Neural cell (in vitro differentiated cells): ENCODE measurements around the gene OR5K3. TPM values are rescaled to one million over a fixed set of nuclear protein-coding genes. Genes with fewer than 3 reads are reported as not detected.

ENCODE experiments used
- H2AFZ ChIP-seq: fragments of 200-600, 300-800 bp; sonication (generic), shearing (Covaris generic); 2 replicates; pipeline ENCODE4 v1.6.0; 2014; ENCODE audit warnings: low read depth, mild to moderate bottlenecking, antibody characterized with exemption, low read length, moderate library complexity
- H3F3A ChIP-seq: fragments of 200-600 bp; shearing (Covaris generic); 2 replicates; pipeline ENCODE4 v1.6.1; 2016; ENCODE audit warnings: mild to moderate bottlenecking, moderate library complexity, mixed read lengths, antibody characterized with exemption, low read length; ENCODE audit not compliant: insufficient read depth, poor library complexity, severe bottlenecking
- H3K27ac ChIP-seq: fragments of 200-600, 300-800 bp; sonication (generic), shearing (Covaris generic); 2 replicates; pipeline ENCODE4 v1.5.1; 2014; ENCODE audit warnings: mild to moderate bottlenecking, low read length, moderate library complexity
- H3K27me3 ChIP-seq: fragments of 300-800, 200-600 bp; sonication (generic), shearing (Covaris generic); 2 replicates; pipeline ENCODE4 v1.6.0; 2014; ENCODE audit warnings: mild to moderate bottlenecking, low read depth, low read length, moderate library complexity; ENCODE audit not compliant: insufficient read depth
- H3K36me3 ChIP-seq: fragments of 300-800, 200-600 bp; sonication (generic), shearing (Covaris generic); 2 replicates; pipeline ENCODE4 v1.5.1; 2014; ENCODE audit warnings: mild to moderate bottlenecking, antibody characterized with exemption, low read length, moderate library complexity; ENCODE audit not compliant: insufficient read depth
- H3K4me2 ChIP-seq: fragments of 300-800, 200-600 bp; sonication (generic), shearing (Covaris generic); 2 replicates; pipeline ENCODE4 v1.6.0; 2014; ENCODE audit warnings: mild to moderate bottlenecking, low read length
- H3K4me3 ChIP-seq: fragments of 300-800, 200-600 bp; sonication (generic), shearing (Covaris generic); 2 replicates; pipeline ENCODE4 v1.5.1; 2014; ENCODE audit warnings: mild to moderate bottlenecking, low read length, moderate library complexity
- H3K79me2 ChIP-seq: fragments of 200-600 bp; shearing (Covaris generic); replicated peaks from 2 replicates; pipeline ENCODE4 v1.6.0; 2014; ENCODE audit warnings: mild to moderate bottlenecking, low read length, moderate library complexity; ENCODE audit not compliant: insufficient read depth
- H3K9ac ChIP-seq: fragments of 300-800, 200-600 bp; sonication (generic), shearing (Covaris generic); 2 replicates; pipeline ENCODE4 v1.6.1; 2016; ENCODE audit warnings: mild to moderate bottlenecking, low read length, mixed read lengths
- H3K9me2 ChIP-seq: fragments of 200-600 bp; shearing (Covaris generic); 2 replicates; pipeline ENCODE4 v1.6.1; 2016; ENCODE audit warnings: mild to moderate bottlenecking, low read length, mixed read lengths; ENCODE audit not compliant: insufficient read depth
- H3K9me3 ChIP-seq: fragments of 200-600, 300-800 bp; sonication (generic), shearing (Covaris generic); 2 replicates; pipeline ENCODE4 v1.6.1; 2016; ENCODE audit warnings: mild to moderate bottlenecking, mixed run types, low read length, moderate library complexity, mixed read lengths
- H4K20me1 ChIP-seq: fragments of 200-600 bp; shearing (Covaris generic); 2 replicates; pipeline ENCODE4 v1.6.1; 2016; ENCODE audit warnings: mild to moderate bottlenecking, mixed run types; ENCODE audit not compliant: insufficient read depth
- CTCF ChIP-seq: fragments of 450-650 bp; IDR thresholded peaks from 2 replicates; pipeline ENCODE4 v1.5.1; 2014; ENCODE audit warnings: antibody characterized with exemption, mild to moderate bottlenecking, moderate library complexity; ENCODE audit not compliant: poor library complexity, severe bottlenecking
- EP300 ChIP-seq: fragments of 450-650 bp; conservative IDR thresholded peaks from 2 replicates; pipeline ENCODE4 v1.6.1; 2014; ENCODE audit warnings: antibody characterized with exemption, mild to moderate bottlenecking, moderate library complexity; ENCODE audit not compliant: poor library complexity, severe bottlenecking
- EZH2 ChIP-seq: fragments of 200-600, 300-800 bp; shearing (Covaris generic), sonication (generic); IDR thresholded peaks from 2 replicates; pipeline ENCODE4 v1.6.1; 2014; ENCODE audit warnings: antibody characterized with exemption, low read length, borderline replicate concordance, mild to moderate bottlenecking; ENCODE audit not compliant: insufficient read depth, poor library complexity, severe bottlenecking
- MXI1 ChIP-seq: fragments of 450-650 bp; conservative IDR thresholded peaks from 2 replicates; pipeline ENCODE4 v1.6.1; 2014; ENCODE audit warnings: antibody characterized with exemption, mild to moderate bottlenecking; ENCODE audit not compliant: poor library complexity, severe bottlenecking
- POLR2AphosphoS5 ChIP-seq: IDR thresholded peaks from 2 replicates; pipeline ENCODE4 v1.6.1; 2012
- RAD21 ChIP-seq: fragments of 450-650 bp; conservative IDR thresholded peaks from 2 replicates; pipeline ENCODE4 v1.6.1; 2014; ENCODE audit warnings: antibody characterized with exemption, mild to moderate bottlenecking, moderate library complexity
- SMC3 ChIP-seq: fragments of 450-650 bp; conservative IDR thresholded peaks from 2 replicates; pipeline ENCODE4 v1.6.1; 2014; ENCODE audit warnings: antibody characterized with exemption, mild to moderate bottlenecking, moderate library complexity; ENCODE audit not compliant: poor library complexity
- TAF1 ChIP-seq: IDR thresholded peaks from 2 replicates; pipeline ENCODE4 v1.6.1; 2012; ENCODE audit warnings: low read depth
- polyA plus RNA-seq: library from polyadenylated mRNA; depleted of rRNA; stranded (reverse); fragments of >200 nt; gene quantifications from 2 replicates; pipeline ENCODE4 v1.2.3, GENCODE V29; 2014
- TF ChIP-seq, protein P1 (sequence below): IDR thresholded peaks from 2 replicates; pipeline ENCODE4 v1.6.1; 2012; ENCODE audit warnings: borderline replicate concordance

OR5K3 gene
- polyA plus RNA-seq, 1 donor from 2014 or later, result not detected

DNA sequence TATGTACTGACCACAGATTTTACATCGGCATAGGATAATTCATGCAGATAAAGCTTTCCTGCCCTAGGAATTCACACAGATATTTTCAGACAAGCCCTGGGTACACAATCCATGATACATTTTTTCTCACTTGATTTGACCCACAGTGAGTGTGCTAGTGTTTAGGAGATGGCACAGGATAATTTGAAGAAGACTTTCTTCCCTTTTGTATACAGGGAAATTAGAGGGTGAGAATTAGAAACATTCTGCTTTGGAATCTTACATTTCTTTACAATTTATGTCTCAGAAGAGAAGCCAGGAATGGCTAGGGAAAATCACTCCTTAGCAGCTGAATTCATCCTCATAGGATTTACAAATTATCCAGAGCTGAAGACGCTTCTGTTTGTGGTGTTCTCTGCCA, 36.9 kb upstream of the OR5K3 start, which contains the start of gene OR5K4:
Gene OR5K4 (plus strand): TSS at position 301 of the 400 bp plus-strand sequence. CDS start 0 bp downstream, at position 301.
- Histone ChIP-seq H3K36me3 (no peaks in the 10 kb centered on the region), H3F3A (no peaks in the 10 kb centered on the region)
- TF ChIP-seq EP300 (no peak), MXI1 (no peak), TAF1 (no peak)
- TF ChIP-seq, protein P1, sequence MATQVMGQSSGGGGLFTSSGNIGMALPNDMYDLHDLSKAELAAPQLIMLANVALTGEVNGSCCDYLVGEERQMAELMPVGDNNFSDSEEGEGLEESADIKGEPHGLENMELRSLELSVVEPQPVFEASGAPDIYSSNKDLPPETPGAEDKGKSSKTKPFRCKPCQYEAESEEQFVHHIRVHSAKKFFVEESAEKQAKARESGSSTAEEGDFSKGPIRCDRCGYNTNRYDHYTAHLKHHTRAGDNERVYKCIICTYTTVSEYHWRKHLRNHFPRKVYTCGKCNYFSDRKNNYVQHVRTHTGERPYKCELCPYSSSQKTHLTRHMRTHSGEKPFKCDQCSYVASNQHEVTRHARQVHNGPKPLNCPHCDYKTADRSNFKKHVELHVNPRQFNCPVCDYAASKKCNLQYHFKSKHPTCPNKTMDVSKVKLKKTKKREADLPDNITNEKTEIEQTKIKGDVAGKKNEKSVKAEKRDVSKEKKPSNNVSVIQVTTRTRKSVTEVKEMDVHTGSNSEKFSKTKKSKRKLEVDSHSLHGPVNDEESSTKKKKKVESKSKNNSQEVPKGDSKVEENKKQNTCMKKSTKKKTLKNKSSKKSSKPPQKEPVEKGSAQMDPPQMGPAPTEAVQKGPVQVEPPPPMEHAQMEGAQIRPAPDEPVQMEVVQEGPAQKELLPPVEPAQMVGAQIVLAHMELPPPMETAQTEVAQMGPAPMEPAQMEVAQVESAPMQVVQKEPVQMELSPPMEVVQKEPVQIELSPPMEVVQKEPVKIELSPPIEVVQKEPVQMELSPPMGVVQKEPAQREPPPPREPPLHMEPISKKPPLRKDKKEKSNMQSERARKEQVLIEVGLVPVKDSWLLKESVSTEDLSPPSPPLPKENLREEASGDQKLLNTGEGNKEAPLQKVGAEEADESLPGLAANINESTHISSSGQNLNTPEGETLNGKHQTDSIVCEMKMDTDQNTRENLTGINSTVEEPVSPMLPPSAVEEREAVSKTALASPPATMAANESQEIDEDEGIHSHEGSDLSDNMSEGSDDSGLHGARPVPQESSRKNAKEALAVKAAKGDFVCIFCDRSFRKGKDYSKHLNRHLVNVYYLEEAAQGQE, result no peak

GRCh38 chr3:98359250-98359649, 31.2 kb upstream of the OR5K3 start:
- no peaks in the 10 kb centered on the region for H3F3A ChIP-seq

More for the DNA sequence above, 36.9 kb upstream of the OR5K3 start, which contains the start of gene OR5K4:
- Histone ChIP-seq H3K27ac (no peak within 1 kb of the TSS), H3K4me2 (no peak within 1 kb of the TSS), H3K9ac (no peak within 1 kb of the TSS), H4K20me1 (no peaks in the 10 kb centered on the region), H3K27me3 (no peaks in the 10 kb centered on the region), H3K79me2 (no peaks in the 10 kb centered on the region), H3K9me2 (no peaks in the 10 kb centered on the region), H2AFZ (no peak within 1 kb of the TSS), H3K9me3 (no peaks in the 10 kb centered on the region), H3K4me3 (no peak within 1 kb of the TSS)

More at GRCh38 chr3:98359250-98359649, 31.2 kb upstream of the OR5K3 start:
- TF ChIP-seq EZH2 (no peak), CTCF (no peak), RAD21 (no peak), SMC3 (no peak), MXI1 (no peak), POLR2AphosphoS5 (no peak), EP300 (no peak), TAF1 (no peak)
- TF ChIP-seq, protein P1, result no peak
- no peak overlapping the region for H2AFZ ChIP-seq
- no peak overlapping the region for H3K27ac ChIP-seq
- no peaks in the 10 kb centered on the region for H4K20me1 ChIP-seq
- H3K4me2 ChIP-seq, result no peak overlapping the region
- H3K9me2 ChIP-seq, result no peaks in the 10 kb centered on the region
- no peak overlapping the region for H3K4me3 ChIP-seq
- H3K79me2 ChIP-seq, result no peaks in the 10 kb centered on the region
- no peaks in the 10 kb centered on the region for H3K36me3 ChIP-seq
- no peaks in the 10 kb centered on the region for H3K9me3 ChIP-seq
- H3K9ac ChIP-seq, result no peak overlapping the region
- H3K27me3 ChIP-seq, result no peaks in the 10 kb centered on the region
